IMR-90 (cell line): ENCODE measurements around the gene TMC8. TPM values are rescaled to one million over a fixed set of nuclear protein-coding genes. Genes with fewer than 3 reads are reported as not detected.

Source experiments
- ATAC-seq: fragments of 200-7000 bp; cut with Tn5 transposase; 2 replicates; pipeline ENCODE4 v1.9.1; 2020; ENCODE audit warnings: low read depth, mild to moderate bottlenecking, moderate library complexity
- BruUV-seq: library from RNA; stranded (reverse); fragments of 400-500 nt; replicated peaks from 2 replicates; lab custom pipeline; 2021; lab: Mats Ljungman, UMichigan
- CTCF ChIA-PET: fragments of 300-600 bp; formaldehyde crosslinking; extraction: SDS; loops from one replicate; lab custom pipeline; 2021; ENCODE audit warnings: antibody characterized with exemption; lab: Yijun Ruan, JAX
- POLR2A ChIA-PET: fragments of 300-600 bp; sonication (Branson Sonifier 250); formaldehyde crosslinking; loops from one replicate; lab custom pipeline; 2022; ENCODE audit warnings: antibody characterized with exemption; ENCODE audit not compliant: unreplicated experiment; lab: Charles Lee
- DNase-seq: peaks from one replicate; pipeline ENCODE4 v3.0.0; 2013
- H2AFZ ChIP-seq: replicated peaks from 2 replicates; pipeline ENCODE3; 2013; ENCODE audit warnings: low read length, mild to moderate bottlenecking; ENCODE audit not compliant: poor library complexity
- H2AK5ac ChIP-seq: 2 replicates; pipeline ENCODE4 v1.6.1; 2013; ENCODE audit warnings: low read depth, low read length, inconsistent platforms
- H2AK9ac ChIP-seq: replicated peaks from 2 replicates; pipeline ENCODE3; 2013; ENCODE audit warnings: mild to moderate bottlenecking, low read depth, low read length, moderate library complexity; ENCODE audit not compliant: poor library complexity
- H2BK120ac ChIP-seq: 2 replicates; pipeline ENCODE4 v1.6.1; 2013; ENCODE audit warnings: low read depth, low read length, inconsistent platforms
- H2BK15ac ChIP-seq: 3 replicates; pipeline ENCODE4 v1.6.1; 2013; ENCODE audit warnings: low read depth, low read length, inconsistent platforms
- H2BK20ac ChIP-seq: 2 replicates; pipeline ENCODE4 v1.6.1; 2013; ENCODE audit warnings: low read depth, mild to moderate bottlenecking, inconsistent platforms, low read length, moderate library complexity
- H2BK5ac ChIP-seq: 2 replicates; pipeline ENCODE4 v1.6.1; 2013; ENCODE audit warnings: mild to moderate bottlenecking, low read depth, low read length, inconsistent platforms; ENCODE audit not compliant: poor library complexity, severe bottlenecking
- H3K14ac ChIP-seq: replicated peaks from 2 replicates; pipeline ENCODE4 v1.6.1; 2013; ENCODE audit warnings: low read depth, low read length, inconsistent platforms
- H3K18ac ChIP-seq: 2 replicates; pipeline ENCODE4 v1.6.1; 2013; ENCODE audit warnings: low read depth, low read length, control low read depth
- H3K23ac ChIP-seq: 2 replicates; pipeline ENCODE4 v1.6.1; 2013; ENCODE audit warnings: low read depth, low read length, inconsistent platforms
- H3K27ac ChIP-seq: 2 replicates; pipeline ENCODE4 v1.5.1; 2013; ENCODE audit warnings: mild to moderate bottlenecking, control low read depth, low read length; ENCODE audit not compliant: insufficient read depth
- H3K27me3 ChIP-seq: 2 replicates; pipeline ENCODE4 v1.6.1; 2013; ENCODE audit warnings: low read length; ENCODE audit not compliant: control insufficient read depth, insufficient read depth
- H3K36me3 ChIP-seq: 2 replicates; pipeline ENCODE4 v1.6.1; 2013; ENCODE audit warnings: low read length, mixed read lengths; ENCODE audit not compliant: control insufficient read depth, insufficient read depth
- H3K4ac ChIP-seq: 2 replicates; pipeline ENCODE4 v1.6.1; 2013; ENCODE audit warnings: low read depth, low read length, inconsistent platforms
- H3K4me1 ChIP-seq: 2 replicates; pipeline ENCODE4 v1.6.1; 2013; ENCODE audit warnings: low read length, mixed read lengths; ENCODE audit not compliant: control insufficient read depth, insufficient read depth
- H3K4me2 ChIP-seq: 2 replicates; pipeline ENCODE4 v1.6.1; 2013; ENCODE audit warnings: low read depth, mild to moderate bottlenecking, control low read depth, low read length, moderate library complexity
- H3K4me3 ChIP-seq: 2 replicates; pipeline ENCODE4 v1.5.1; 2013; ENCODE audit warnings: low read depth, mild to moderate bottlenecking, control low read depth, low read length, moderate library complexity; ENCODE audit not compliant: insufficient read depth
- H3K56ac ChIP-seq: 2 replicates; pipeline ENCODE4 v1.6.1; 2013; ENCODE audit warnings: low read length, inconsistent platforms; ENCODE audit not compliant: insufficient read depth; ENCODE audit errors: extremely low read depth
- H3K79me1 ChIP-seq, 2 experiments: 2 replicates each; pipeline ENCODE4 v1.6.1; 2013; ENCODE audit warnings: low read length in 2 of 2, inconsistent platforms in 1 of 2, low read depth in 1 of 2
- H3K9ac ChIP-seq: 2 replicates; pipeline ENCODE4 v1.6.1; 2013; ENCODE audit warnings: low read depth, low read length, control low read depth
- H3K9me1 ChIP-seq: 2 replicates; pipeline ENCODE4 v1.6.1; 2013; ENCODE audit warnings: low read length, inconsistent platforms; ENCODE audit not compliant: insufficient read depth
- H3K9me3 ChIP-seq: 2 replicates; pipeline ENCODE4 v1.6.1; 2013; ENCODE audit warnings: low read length; ENCODE audit not compliant: control insufficient read depth, insufficient read depth
- H4K20me1 ChIP-seq: 2 replicates; pipeline ENCODE4 v1.6.1; 2013; ENCODE audit warnings: low read length, inconsistent platforms; ENCODE audit not compliant: insufficient read depth
- H4K5ac ChIP-seq: 2 replicates; pipeline ENCODE4 v1.6.1; 2013; ENCODE audit warnings: mild to moderate bottlenecking, low read depth, low read length, control low read depth
- H4K8ac ChIP-seq, 2 experiments: 2 replicates each; pipeline ENCODE4 v1.6.1; 2013; ENCODE audit warnings: low read depth in 2 of 2, low read length in 2 of 2, control low read depth in 1 of 2, inconsistent platforms in 1 of 2
- H4K91ac ChIP-seq: 2 replicates; pipeline ENCODE4 v1.6.1; 2013; ENCODE audit warnings: low read depth, low read length, inconsistent platforms; ENCODE audit not compliant: insufficient read depth
- BHLHE40 ChIP-seq: fragments of 150-350 bp; IDR thresholded peaks from 2 replicates; pipeline ENCODE4 v1.6.1; 2016; ENCODE audit warnings: mild to moderate bottlenecking, low read depth, low read length
- CEBPB ChIP-seq: IDR thresholded peaks from 2 replicates; pipeline ENCODE4 v1.6.1; 2012; ENCODE audit warnings: low read depth, low read length, improper control_type of control experiment
- ELK1 ChIP-seq: fragments of 150-350 bp; IDR thresholded peaks from 2 replicates; pipeline ENCODE4 v1.6.1; 2016; ENCODE audit warnings: low read depth, mild to moderate bottlenecking, low read length, moderate library complexity, borderline replicate concordance
- MAZ ChIP-seq: IDR thresholded peaks from 2 replicates; pipeline ENCODE4 v1.6.1; 2012; ENCODE audit warnings: low read depth, mild to moderate bottlenecking, low read length, improper control_type of control experiment, moderate library complexity, borderline replicate concordance
- RAD21 ChIP-seq: IDR thresholded peaks from 2 replicates; pipeline ENCODE4 v1.6.1; 2012; ENCODE audit warnings: low read length, improper control_type of control experiment
- RFX5 ChIP-seq: IDR thresholded peaks from 2 replicates; pipeline ENCODE4 v1.8.0; 2012; ENCODE audit warnings: low read depth, mild to moderate bottlenecking, low read length, moderate library complexity
- USF2 ChIP-seq: fragments of 150-350 bp; IDR thresholded peaks from 2 replicates; pipeline ENCODE4 v1.6.1; 2017; ENCODE audit warnings: mild to moderate bottlenecking, antibody characterized with exemption, low read length, low read depth
- WGBS, 2 experiments: methylation state at CpG; one replicate each; pipeline versions ENCODE4 v1.1.5 to v1.1.7; 2013; ENCODE audit warnings: missing lambda C conversion rate in 2 of 2; ENCODE audit not compliant: insufficient read length in 1 of 2; ENCODE audit errors: extremely low coverage in 2 of 2; 5-methylcytosine and 5-hydroxymethylcytosine counted together
- dilution Hi-C: fragments of 300-500 bp; cut with HindIII; formaldehyde crosslinking; loops from one replicate; pipeline ENCODE4 v1.14.3; 2018; ENCODE audit warnings: low sequenced_read_pairs; ENCODE audit not compliant: unreplicated experiment
- in situ Hi-C: fragments of 300-500 bp; cut with MboI; formaldehyde crosslinking; loops from 3 replicates; pipeline ENCODE4 v1.14.3; 2019; ENCODE audit warnings: low sequenced_read_pairs, inconsistent platforms, mixed read lengths
- intact Hi-C: fragments of 100-400 bp; cut with micrococcal nuclease; formaldehyde crosslinking; loops from 2 replicates; pipeline ENCODE4 v1.10.0; 2022
- polyA plus RNA-seq, 3 experiments: library from polyadenylated mRNA; depleted of rRNA; stranded (reverse); fragments of >200 nt; gene quantifications; 2 replicates each; pipeline ENCODE4 v1.2.3, GENCODE V29; 2012; ENCODE audit warnings: low replicate concordance in 1 of 3
- total RNA-seq: library from RNA; depleted of rRNA; stranded (reverse); fragments of >200 nt; gene quantifications from 2 replicates; pipeline ENCODE4 v1.2.3, GENCODE V29; 2012

The TMC8 gene
- total and polyA plus RNA-seq, 2 of the 4 experiments (the other 2 are of a cell fraction) = not detected

- Histone ChIP-seq H3K4me2 (no peak overlapping the region), H4K91ac (no peak overlapping the region), H2AK9ac (no peak overlapping the region), H3K9me3 (no peaks in the 10 kb centered on the region), H3K4me3 (no peak overlapping the region), H2BK15ac (no peak overlapping the region), H3K79me1 (peaks cover 3 to 36% of the 10 kb centered on the region in 2 experiments; a peak in 2 of 4 replicates), H3K9me1 (peaks cover 8% of the 10 kb centered on the region; the same call in 1 of the 2 replicates), H3K4me1 (peaks cover 13% of the 10 kb centered on the region), H4K8ac (no peak overlapping the region), H3K14ac (no peak overlapping the region), H3K36me3 (no peaks in the 10 kb centered on the region; the same call in 1 of the 2 replicates), H3K9ac (no peak overlapping the region), H3K27me3 (no peaks in the 10 kb centered on the region), H2AK5ac (no peak overlapping the region), H3K4ac (no peak overlapping the region), H3K18ac (no peak overlapping the region), H4K5ac (no peak overlapping the region), H3K56ac (no peak overlapping the region), H2BK120ac (no peak overlapping the region), H2AFZ (no peak overlapping the region), H2BK20ac (no peak overlapping the region), H3K27ac (no peak overlapping the region), H3K23ac (no peak overlapping the region), H4K20me1 (peaks cover 6% of the 10 kb centered on the region; the same call in 1 of the 2 replicates), H2BK5ac (no peak overlapping the region)
- TF ChIP-seq BHLHE40 (no peak), RFX5 (no peak), RAD21 (no peak), MAZ (no peak), CEBPB (no peak), ELK1 (no peak), USF2 (no peak)
- dilution Hi-C loops = no loop called here
- CTCF ChIA-PET = no interaction called here
- intact Hi-C loops = no loop called here
- POLR2A ChIA-PET = no interaction called here
- BruUV-seq = no TSS peak
- DNase-seq = no peak
- WGBS, 2 experiments = 92% methylated on average over 6 of the region's 15 CpGs; no CpG with 5 or more reads in 1 of the 2 experiments
- in situ Hi-C loops = no loop called here
- no peak for ATAC-seq
Measured at GRCh38 chr17:78174346-78174869, 43.8 kb downstream of the TMC8 start.
